Measurements from ENCODE around the gene RAP2B.
"Not testable (repeated sequence)": the region's sequence is repeated elsewhere in the genome, so short reads cannot be mapped to it uniquely, and the experiment has no call there.

The RAP2B gene

GRCh38 chr3:153160451-153161137 is 1.4 kb upstream of the RAP2B start:
- peak; percentile 46 for DNase-seq

- peak; percentile 100 for DNase-seq
Measured at GRCh38 chr3:153161138-153161713, 800 bp upstream of the RAP2B start.

GRCh38 chr3:153162513-153163392 is 727 bp downstream of the RAP2B start:
- peak; percentile 63 for DNase-seq

GRCh38 chr3:153163393-153163724 is 1.3 kb downstream of the RAP2B start:
- no peak for DNase-seq

GRCh38 chr3:153163756-153164550 is 1.9 kb downstream of the RAP2B start:
- DNase-seq: no peak

- no peak for DNase-seq
Measured at GRCh38 chr3:153165261-153165681, 3.2 kb downstream of the RAP2B start.

GRCh38 chr3:153166206-153166605 is 4.2 kb downstream of the RAP2B start:
- DNase-seq: no peak

- DNase-seq: no peak
Measured at GRCh38 chr3:153166796-153167195, 4.8 kb downstream of the RAP2B start.

GRCh38 chr3:153169793-153170383 is 7.9 kb downstream of the RAP2B start:
- DNase-seq: no peak

- DNase-seq: no peak
Measured at GRCh38 chr3:153171256-153171655, 9.2 kb downstream of the RAP2B start.

GRCh38 chr3:153171918-153172317 is 9.9 kb downstream of the RAP2B start:
- no peak for DNase-seq

- no peak for DNase-seq
Measured at GRCh38 chr3:153172796-153173757, 11.1 kb downstream of the RAP2B start.

GRCh38 chr3:153173758-153174516 is 11.9 kb downstream of the RAP2B start:
- DNase-seq: no peak

GRCh38 chr3:153176197-153176596 is 14.2 kb downstream of the RAP2B start:
- no peak for DNase-seq

GRCh38 chr3:153180860-153181372 is 18.9 kb downstream of the RAP2B start:
- DNase-seq: no peak

GRCh38 chr3:153182501-153183293 is 20.7 kb downstream of the RAP2B start:
- no peak for DNase-seq

GRCh38 chr3:153190923-153191322 is 28.9 kb downstream of the RAP2B start:
- no peak for DNase-seq

- no peak for DNase-seq
Measured at GRCh38 chr3:153192327-153192726, 30.3 kb downstream of the RAP2B start.

GRCh38 chr3:153193786-153194476 is 31.9 kb downstream of the RAP2B start:
- DNase-seq: not testable (repeated sequence)
